GM21786 (cell line): ENCODE results near the gene SLC25A25.

Experiments used
- ATAC-seq: cut with Tn5 transposase; IDR thresholded peaks from one replicate; pipeline ENCODE4 v1.9.1; 2021; ENCODE audit not compliant: unreplicated experiment

SLC25A25 gene

DNA sequence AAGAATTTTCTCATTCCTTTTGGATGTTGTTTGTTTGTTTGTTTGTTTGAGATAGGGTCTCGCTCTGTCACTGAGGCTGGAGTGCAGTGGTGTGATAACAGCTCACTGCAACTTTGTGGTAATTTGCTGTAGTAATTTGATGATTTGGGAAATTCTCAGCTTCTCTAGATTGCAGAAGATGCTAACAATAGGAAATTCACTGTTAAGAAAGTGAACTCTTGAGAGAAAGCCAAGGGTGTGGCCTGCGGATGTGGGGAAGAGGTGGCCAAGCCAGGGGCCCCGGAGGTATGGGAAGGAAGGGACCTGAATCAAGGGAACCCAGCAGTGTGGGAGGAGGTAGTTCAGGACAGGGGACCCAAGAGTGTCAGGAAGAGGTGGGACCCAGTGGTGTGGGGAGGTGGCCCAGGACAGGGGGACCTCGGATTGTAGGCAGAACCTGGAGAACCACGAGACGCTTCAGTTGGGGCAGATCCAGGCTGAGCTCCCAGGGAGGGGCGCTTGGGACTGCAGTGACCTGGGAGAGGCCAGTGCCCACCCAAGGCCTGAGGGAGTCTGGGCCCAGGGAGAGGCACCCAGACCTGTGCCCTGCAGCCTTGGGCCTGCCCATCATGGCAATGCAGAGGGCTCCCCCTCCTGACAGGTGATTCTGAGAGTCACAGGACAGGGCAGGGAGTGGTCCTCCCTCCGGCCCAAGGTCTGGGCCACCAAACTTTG is 75.7 kb downstream of the SLC25A25 start:
- no peak for ATAC-seq

GRCh38 chr9:128144239-128145181 is 76.5 kb downstream of the SLC25A25 start:
- no peak for ATAC-seq

DNA sequence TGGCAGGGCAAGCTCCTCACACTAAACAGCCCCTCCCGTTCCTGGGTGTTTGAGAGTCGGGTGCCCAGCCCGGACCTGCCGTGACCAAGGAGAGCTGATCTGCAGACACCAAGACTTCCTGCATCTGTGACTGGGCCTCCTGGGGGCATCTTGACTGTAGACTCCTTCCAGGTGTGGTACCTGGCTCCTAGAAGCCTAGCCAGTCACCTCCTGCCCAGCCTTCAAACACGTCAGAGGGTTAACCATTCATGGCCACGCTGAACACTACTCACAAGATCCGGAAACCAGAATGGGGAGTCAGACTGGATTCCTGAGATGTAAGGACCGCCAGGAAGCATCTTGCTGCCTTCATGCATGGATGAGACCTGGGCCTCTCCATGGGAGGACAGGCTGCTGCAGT is 77.5 kb downstream of the SLC25A25 start:
- ATAC-seq: no peak

- no peak for ATAC-seq
Observed at GRCh38 chr9:128145951-128146351, 77.9 kb downstream of the SLC25A25 start.

DNA sequence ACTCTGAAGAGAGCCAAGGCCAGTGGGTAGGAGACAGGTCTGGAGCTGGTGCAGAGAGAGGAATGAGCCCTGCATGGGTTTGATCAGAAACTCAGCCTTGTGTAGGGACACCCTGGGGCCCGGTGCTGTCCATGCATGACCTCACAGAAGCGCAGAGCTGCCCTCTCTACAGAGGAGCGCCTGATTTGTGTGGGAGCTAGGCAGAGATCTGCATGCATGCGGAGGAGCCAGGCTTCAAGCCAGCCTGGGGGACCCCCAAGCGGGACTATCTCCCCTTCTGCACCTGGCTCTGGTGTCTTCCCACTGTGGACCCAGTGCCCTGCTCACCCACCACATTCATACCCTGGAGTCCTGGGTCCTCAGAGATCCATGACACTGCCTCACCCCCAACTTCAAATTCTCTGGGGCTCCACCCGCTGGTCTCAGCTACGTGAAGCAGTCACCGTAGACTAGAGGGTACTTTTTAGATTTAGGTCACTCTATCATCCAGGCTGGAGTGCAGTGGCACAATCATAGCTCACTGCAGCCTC is 78.6 kb downstream of the SLC25A25 start:
- ATAC-seq: no peak

- no peak for ATAC-seq
Observed at GRCh38 chr9:128148509-128149000, 80.5 kb downstream of the SLC25A25 start.

DNA sequence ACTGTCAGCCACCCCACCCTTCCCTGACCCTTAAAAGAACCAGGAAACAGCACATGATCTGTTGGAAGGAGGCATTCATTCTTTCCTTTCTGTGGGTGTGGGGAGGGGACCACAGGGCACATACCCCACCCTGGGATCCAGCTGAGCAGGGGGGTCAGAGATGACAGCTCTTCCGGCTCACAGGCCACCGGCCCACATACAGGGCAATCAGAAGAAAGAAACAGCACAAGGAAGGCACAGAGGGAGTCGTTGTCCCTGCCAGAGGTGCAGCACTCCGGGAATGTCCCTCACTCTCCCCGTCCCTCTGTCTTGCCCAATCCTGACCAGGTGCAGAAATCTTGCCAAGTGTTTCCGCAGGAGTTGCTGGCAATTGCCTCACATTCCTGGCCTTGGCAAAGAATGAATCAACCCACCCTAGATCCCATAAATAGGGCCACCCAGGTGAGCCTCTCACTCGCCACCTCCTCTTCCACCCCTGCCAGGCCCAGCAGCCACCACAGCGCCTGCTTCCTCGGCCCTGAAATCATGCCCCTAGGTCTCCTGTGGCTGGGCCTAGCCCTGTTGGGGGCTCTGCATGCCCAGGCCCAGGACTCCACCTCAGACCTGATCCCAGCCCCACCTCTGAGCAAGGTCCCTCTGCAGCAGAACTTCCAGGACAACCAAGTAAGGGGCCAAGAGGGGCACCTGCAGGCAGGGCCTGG is 81.1 kb downstream of the SLC25A25 start, which contains the start of gene LCN2:
Gene LCN2 (plus strand): TSS at position 453 of the 701 bp plus-strand sequence. CDS start 73 bp downstream, at position 526.
- ATAC-seq: no peak

GRCh38 chr9:128149951-128150593 is 82.0 kb downstream of the SLC25A25 start:
- ATAC-seq: no peak

- no peak for ATAC-seq
Observed at GRCh38 chr9:128150594-128151308, 82.7 kb downstream of the SLC25A25 start.

GRCh38 chr9:128151309-128152132 is 83.5 kb downstream of the SLC25A25 start:
- no peak for ATAC-seq

DNA sequence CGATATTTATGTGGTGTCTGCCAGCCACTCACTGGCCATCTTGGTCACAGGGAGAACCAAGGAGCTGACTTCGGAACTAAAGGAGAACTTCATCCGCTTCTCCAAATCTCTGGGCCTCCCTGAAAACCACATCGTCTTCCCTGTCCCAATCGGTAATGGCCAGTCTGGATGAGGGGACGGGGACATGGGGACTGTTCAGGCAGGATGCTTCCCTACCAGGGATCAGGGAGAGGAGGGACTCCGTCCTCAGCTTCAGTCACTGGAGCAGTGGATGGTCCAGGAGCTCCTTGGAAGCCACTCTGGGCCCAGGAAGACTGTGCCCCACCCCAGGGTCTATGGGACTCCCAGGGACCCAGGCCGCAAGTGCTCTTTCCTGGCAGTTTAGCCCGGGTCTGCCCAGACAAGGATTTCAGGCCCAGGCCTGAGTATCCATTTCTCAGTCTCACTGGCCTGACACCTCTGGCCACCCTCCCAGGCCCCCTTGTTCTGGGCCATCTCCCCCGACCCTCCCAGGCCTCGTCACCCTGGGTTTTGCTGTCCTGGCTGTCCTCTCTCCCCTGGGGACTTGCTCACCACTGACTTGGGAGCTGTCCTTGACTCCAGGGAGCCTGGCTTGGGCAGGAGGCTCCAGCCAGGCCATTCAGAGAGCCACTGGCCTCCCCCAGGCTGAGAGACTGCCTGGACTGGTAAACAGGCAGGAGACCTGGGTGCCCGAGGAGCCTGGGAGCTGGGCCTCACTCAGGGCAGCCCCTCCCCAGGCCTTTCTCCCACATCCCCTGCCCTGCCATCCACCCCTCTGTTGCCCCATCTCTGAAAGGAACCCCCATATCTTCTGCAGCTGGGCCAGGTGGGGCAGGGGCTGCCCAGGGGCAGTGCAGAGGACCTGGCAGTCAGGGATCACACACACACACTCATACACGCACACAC is 84.4 kb downstream of the SLC25A25 start:
- no peak for ATAC-seq

- no peak for ATAC-seq
Observed at GRCh38 chr9:128153060-128153946, 85.3 kb downstream of the SLC25A25 start.

GRCh38 chr9:128153947-128154695 is 86.1 kb downstream of the SLC25A25 start:
- no peak for ATAC-seq

DNA sequence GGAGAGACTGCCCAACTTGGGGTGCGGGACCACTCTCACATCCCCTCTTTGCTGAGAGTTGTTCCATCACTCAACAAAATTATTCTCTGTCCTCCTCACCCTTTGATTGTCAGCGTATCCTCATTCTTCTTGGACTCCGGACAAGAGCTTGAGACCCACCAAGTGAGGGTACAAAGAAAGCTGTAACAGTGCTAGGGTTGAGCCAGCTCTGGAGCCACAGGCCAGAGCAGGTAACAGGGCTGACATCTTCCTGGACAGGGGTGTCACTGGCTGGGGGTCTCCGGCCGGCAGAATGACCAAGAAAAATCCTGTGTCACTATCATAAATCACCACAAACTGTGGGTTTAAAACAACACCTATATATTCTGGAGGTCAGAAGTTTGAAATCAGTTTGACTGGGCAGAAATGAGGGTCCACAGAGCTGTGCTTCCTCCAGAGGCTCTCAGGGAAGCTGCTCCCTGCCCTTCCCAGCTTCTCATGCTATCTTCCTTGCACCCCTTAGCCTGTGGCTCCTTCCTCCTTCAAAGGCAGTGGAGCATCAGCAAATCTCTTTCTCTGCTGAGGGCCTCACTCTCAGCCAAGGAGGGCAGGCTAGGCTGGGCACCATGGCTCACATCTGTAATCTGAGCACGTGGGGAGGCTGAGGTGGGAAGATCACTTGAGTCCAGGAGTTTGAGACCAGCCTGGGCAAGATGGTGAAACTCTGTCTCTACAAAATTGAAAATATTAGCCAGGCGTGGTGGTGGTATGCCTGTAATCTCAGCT is 87.9 kb downstream of the SLC25A25 start:
- ATAC-seq: no peak
